H1 (cell line): ENCODE measurements around the gene USP3. TPM values are rescaled to one million over a fixed set of nuclear protein-coding genes. Genes with fewer than 3 reads are reported as not detected.

Experiments
- CTCF ChIA-PET: fragments of 300-600 bp; sonication (Branson Sonifier 250); formaldehyde crosslinking; loops from one replicate; lab custom pipeline; 2021; ENCODE audit not compliant: partially characterized antibody; lab: Charles Lee
- POLR2A ChIA-PET: fragments of 300-600 bp; sonication (Branson Sonifier 250); formaldehyde crosslinking; loops from one replicate; lab custom pipeline; 2021; ENCODE audit warnings: inconsistent platforms; ENCODE audit not compliant: partially characterized antibody; lab: Charles Lee
- DNase-seq, 2 experiments: peaks; one replicate each; pipeline versions ENCODE4 v3.0.0 to v3.0.0-alpha.2; 2010 to 2022; ENCODE audit warnings: low spot score in 2 of 2, low read depth in 1 of 2, mixed read lengths in 1 of 2
- FAIRE-seq: peaks from 2 replicates; lab custom pipeline; 2011; peaks lifted over from hg19 to GRCh38; lab: Jason Lieb, UNC
- H2AFZ ChIP-seq: 2 replicates; pipeline ENCODE4 v1.8.1; 2012; ENCODE audit warnings: low read length, inconsistent platforms
- H2AK5ac ChIP-seq: 2 replicates; pipeline ENCODE4 v1.6.1; 2013; ENCODE audit warnings: low read depth, low read length
- H2BK120ac ChIP-seq: replicated peaks from 2 replicates; pipeline ENCODE3; 2013; ENCODE audit warnings: low read depth, low read length, inconsistent platforms
- H2BK12ac ChIP-seq: 2 replicates; pipeline ENCODE4 v1.6.1; 2013; ENCODE audit warnings: low read depth, low read length
- H2BK15ac ChIP-seq: 2 replicates; pipeline ENCODE4 v1.6.1; 2013; ENCODE audit warnings: low read length
- H2BK20ac ChIP-seq: 2 replicates; pipeline ENCODE4 v1.6.1; 2013; ENCODE audit warnings: low read length
- H2BK5ac ChIP-seq: 2 replicates; pipeline ENCODE4 v1.6.1; 2013; ENCODE audit warnings: low read depth, low read length
- H3K14ac ChIP-seq: 2 replicates; pipeline ENCODE4 v1.6.1; 2013; ENCODE audit warnings: inconsistent platforms; ENCODE audit not compliant: insufficient read length
- H3K18ac ChIP-seq: 2 replicates; pipeline ENCODE4 v1.6.1; 2013; ENCODE audit warnings: low read length; ENCODE audit errors: extremely low read depth
- H3K23ac ChIP-seq: 2 replicates; pipeline ENCODE4 v1.6.1; 2013; ENCODE audit warnings: inconsistent platforms; ENCODE audit not compliant: insufficient read length
- H3K23me2 ChIP-seq: 2 replicates; pipeline ENCODE4 v1.6.1; 2013; ENCODE audit warnings: low read depth, low read length
- H3K27ac ChIP-seq: 2 replicates; pipeline ENCODE4 v1.6.1; 2011; ENCODE audit warnings: low read depth, low read length, inconsistent platforms
- H3K27me3 ChIP-seq, 4 experiments: replicated peaks in 1 of 4; 1 replicate in 1 of 4; 2 replicates in 3 of 4; pipeline versions ENCODE4 v1.6.1 to v1.8.1; 2011 to 2013; ENCODE audit warnings: low read length in 3 of 4, mild to moderate bottlenecking in 3 of 4, inconsistent platforms in 2 of 4, mixed read lengths in 2 of 4, moderate library complexity in 1 of 4; ENCODE audit not compliant: control insufficient read depth in 3 of 4, insufficient read depth in 3 of 4; ENCODE audit errors: extremely low read depth in 1 of 4
- H3K36me3 ChIP-seq, 4 experiments: 2 replicates each; pipeline versions ENCODE4 v1.6.1 to v1.8.1; 2011 to 2013; ENCODE audit warnings: mild to moderate bottlenecking in 4 of 4, low read length in 3 of 4, moderate library complexity in 2 of 4, control low read depth in 1 of 4, inconsistent platforms in 1 of 4; ENCODE audit not compliant: insufficient read depth in 4 of 4, control insufficient read depth in 2 of 4
- H3K4ac ChIP-seq: replicated peaks from 2 replicates; pipeline ENCODE3; 2013; ENCODE audit warnings: low read length, low read depth, mixed read lengths, inconsistent platforms; ENCODE audit not compliant: insufficient read length
- H3K4me1 ChIP-seq, 4 experiments: replicated peaks in 1 of 4; 1 replicate in 1 of 4; 2 replicates in 3 of 4; pipeline versions ENCODE4 v1.6.1 to v1.8.1; 2011 to 2013; ENCODE audit warnings: low read length in 3 of 4, inconsistent platforms in 2 of 4, mixed read lengths in 1 of 4; ENCODE audit not compliant: insufficient read depth in 4 of 4, control insufficient read depth in 3 of 4
- H3K4me2 ChIP-seq, 2 experiments: 2 replicates each; pipeline versions ENCODE4 v1.6.1 to v1.8.1; 2011 to 2013; ENCODE audit warnings: low read depth in 2 of 2, low read length in 2 of 2, control low read depth in 1 of 2, inconsistent platforms in 1 of 2, mild to moderate bottlenecking in 1 of 2; ENCODE audit not compliant: insufficient read depth in 1 of 2
- H3K4me3 ChIP-seq, 4 experiments: fragments of 200-600, 300-600 bp in 1 of 4; sonication (generic), shearing (Covaris generic), sonication (Bioruptor Twin) in 1 of 4; 2 replicates each; pipeline versions ENCODE4 v1.5.1 to v1.8.1; 2011 to 2016; ENCODE audit warnings: low read length in 4 of 4, low read depth in 3 of 4, control low read depth in 2 of 4, inconsistent platforms in 2 of 4, mild to moderate bottlenecking in 2 of 4, mixed read lengths in 1 of 4, moderate library complexity in 1 of 4; ENCODE audit not compliant: insufficient read depth in 2 of 4; ENCODE audit errors: extremely low read depth in 1 of 4
- H3K56ac ChIP-seq: replicated peaks from 2 replicates; pipeline ENCODE3; 2013; ENCODE audit warnings: low read depth, mild to moderate bottlenecking, mixed read lengths, low read length, inconsistent platforms; ENCODE audit not compliant: insufficient read length
- H3K79me1 ChIP-seq: 2 replicates; pipeline ENCODE4 v1.6.1; 2013; ENCODE audit warnings: low read depth, low read length, control low read depth
- H3K79me2 ChIP-seq, 2 experiments: 2 replicates each; pipeline versions ENCODE4 v1.6.1 to v1.8.1; 2012 to 2013; ENCODE audit warnings: low read length in 2 of 2, mild to moderate bottlenecking in 2 of 2, inconsistent platforms in 1 of 2; ENCODE audit not compliant: insufficient read depth in 2 of 2, control insufficient read depth in 1 of 2
- H3K9ac ChIP-seq, 4 experiments: replicated peaks in 1 of 4; 1 replicate in 1 of 4; 2 replicates in 3 of 4; pipeline versions ENCODE4 v1.6.1 to v1.8.1; 2011 to 2013; ENCODE audit warnings: low read depth in 3 of 4, low read length in 3 of 4, control low read depth in 2 of 4, mild to moderate bottlenecking in 2 of 4, moderate library complexity in 2 of 4, inconsistent platforms in 1 of 4; ENCODE audit errors: extremely low read depth in 1 of 4
- H3K9me3 ChIP-seq, 2 experiments: 2 replicates each; pipeline versions ENCODE4 v1.6.1 to v1.8.1; 2012 to 2013; ENCODE audit warnings: mild to moderate bottlenecking in 2 of 2, moderate library complexity in 2 of 2, control low read depth in 1 of 2, inconsistent platforms in 1 of 2, low read depth in 1 of 2, low read length in 1 of 2, mixed read lengths in 1 of 2; ENCODE audit not compliant: insufficient read depth in 2 of 2
- H4K20me1 ChIP-seq, 2 experiments: replicated peaks in 1 of 2; 2 replicates each; pipeline versions ENCODE3 to v1.8.1; 2011 to 2013; ENCODE audit warnings: inconsistent platforms in 2 of 2, low read length in 2 of 2, mild to moderate bottlenecking in 1 of 2; ENCODE audit not compliant: insufficient read depth in 2 of 2, control insufficient read depth in 1 of 2
- H4K5ac ChIP-seq: 2 replicates; pipeline ENCODE4 v1.6.1; 2013; ENCODE audit warnings: low read length, low read depth, mixed read lengths, inconsistent platforms; ENCODE audit not compliant: insufficient read length
- H4K8ac ChIP-seq: 2 replicates; pipeline ENCODE4 v1.8.0; 2013; ENCODE audit warnings: mild to moderate bottlenecking, moderate library complexity, low read length, inconsistent platforms; ENCODE audit not compliant: insufficient read depth; ENCODE audit errors: extremely low read depth
- H4K91ac ChIP-seq: replicated peaks from 2 replicates; pipeline ENCODE3; 2013; ENCODE audit warnings: low read length, mixed read lengths, inconsistent platforms; ENCODE audit not compliant: insufficient read length
- BACH1 ChIP-seq: IDR thresholded peaks from 2 replicates; pipeline ENCODE4 v1.6.1; 2012; ENCODE audit warnings: low read length, improper control_type of control experiment
- CEBPB ChIP-seq: IDR thresholded peaks from 2 replicates; pipeline ENCODE4 v1.6.1; 2012; ENCODE audit warnings: low read depth, low read length
- EP300 ChIP-seq, 2 experiments: IDR thresholded peaks; 1 replicate in 1 of 2; 2 replicates in 1 of 2; pipeline ENCODE4 v1.6.1; 2011 to 2012; ENCODE audit warnings: low read depth in 2 of 2, low read length in 2 of 2, mild to moderate bottlenecking in 2 of 2, borderline replicate concordance in 1 of 2, inconsistent platforms in 1 of 2, moderate library complexity in 1 of 2
- HDAC2 ChIP-seq, 2 experiments: fragments of 300-600 bp in 1 of 2; sonication (generic) in 1 of 2; IDR thresholded peaks; 2 replicates each; pipeline ENCODE4 v1.6.1; 2011 to 2012; ENCODE audit warnings: low read depth in 2 of 2, low read length in 2 of 2, mild to moderate bottlenecking in 2 of 2, moderate library complexity in 2 of 2, borderline replicate concordance in 1 of 2, inconsistent platforms in 1 of 2
- MAX ChIP-seq: IDR thresholded peaks from 2 replicates; pipeline ENCODE4 v1.6.1; 2012; ENCODE audit warnings: inconsistent platforms
- RNF2 ChIP-seq: fragments of 200-900, 300-1000 bp; sonication (generic); IDR thresholded peaks from 2 replicates; pipeline ENCODE4 v1.7.1; 2016; ENCODE audit warnings: borderline replicate concordance, low read depth, mild to moderate bottlenecking, antibody characterized with exemption, low read length; ENCODE audit not compliant: poor library complexity, severe bottlenecking; ENCODE audit errors: missing control alignments
- RXRA ChIP-seq: IDR thresholded peaks from 2 replicates; pipeline ENCODE4 v1.6.1; 2011; ENCODE audit warnings: low read depth, mild to moderate bottlenecking, low read length, moderate library complexity; ENCODE audit not compliant: insufficient read depth
- SIN3A ChIP-seq, 2 experiments: IDR thresholded peaks in 1 of 2; conservative IDR thresholded peaks in 1 of 2; 2 replicates each; pipeline ENCODE4 v1.6.1; 2011 to 2012; ENCODE audit warnings: low read length in 2 of 2, improper control_type of control experiment in 1 of 2, low read depth in 1 of 2, mild to moderate bottlenecking in 1 of 2
- SIX5 ChIP-seq: IDR thresholded peaks from 2 replicates; pipeline ENCODE4 v1.6.1; 2011; ENCODE audit warnings: mild to moderate bottlenecking, low read depth, low read length
- SUZ12 ChIP-seq: fragments of 200-600 bp; sonication (generic); IDR thresholded peaks from 2 replicates; pipeline ENCODE4 v1.6.1; 2012; ENCODE audit warnings: mild to moderate bottlenecking, inconsistent platforms, low read length, moderate library complexity, mixed read lengths
- TAF1 ChIP-seq: IDR thresholded peaks from 2 replicates; pipeline ENCODE4 v1.6.1; 2011; ENCODE audit warnings: mild to moderate bottlenecking, low read depth, low read length
- TEAD4 ChIP-seq: IDR thresholded peaks from 2 replicates; pipeline ENCODE4 v1.6.1; 2012; ENCODE audit warnings: low read depth, low read length, inconsistent platforms, mixed read lengths
- WGBS, 2 experiments: shearing (Covaris generic) in 1 of 2; methylation state at CpG; one replicate each; pipeline versions ENCODE4 v1.1.6 to v1.1.7; 2013 to 2015; ENCODE audit warnings: low lambda C conversion rate in 2 of 2, mixed read lengths in 2 of 2, inconsistent platforms in 1 of 2, low coverage in 1 of 2, missing lambda C conversion rate in 1 of 2; ENCODE audit not compliant: insufficient replicate concordance in 2 of 2, insufficient coverage in 1 of 2, insufficient read length in 1 of 2; ENCODE audit errors: extremely low coverage in 1 of 2, missing lambda C conversion rate in 1 of 2; 5-methylcytosine and 5-hydroxymethylcytosine counted together
- polyA plus RNA-seq, 7 experiments: library from polyadenylated mRNA; depleted of rRNA in 3 of 7; stranded (reverse) in 5 of 7; unstranded in 2 of 7; fragments of >200 nt in 5 of 7; fragments of 200-250 nt in 2 of 7; gene quantifications; 1 replicate in 5 of 7; 2 replicates in 1 of 7; 4 replicates in 1 of 7; pipeline versions ENCODE4 v1.2.1 to v1.2.3, GENCODE V29; 2011 to 2013; ENCODE audit warnings: missing spikeins in 2 of 7, mixed read lengths in 2 of 7
- total RNA-seq: library from RNA; stranded (reverse); fragmentation: NEBNext Ultra II Directional; extraction: Animal tissue kit (Norgen Biotek cat#: 25700); gene quantifications from 2 replicates; pipeline ENCODE4 v1.2.1, GENCODE V29; 2021

USP3 gene
- total and polyA plus RNA-seq, 2 of the 8 experiments (the other 6 are each of a cell fraction or from before 2014, with no cell fraction given): 15.5 to 16.2 TPM

GRCh38 chr15:63514531-63514943, 10.1 kb downstream of the USP3 start:
- no peak overlapping the region for H2AFZ ChIP-seq
- H4K8ac ChIP-seq: no peak overlapping the region
- no peak overlapping the region for H3K18ac ChIP-seq
- no peaks in the 10 kb centered on the region for H3K23me2 ChIP-seq
- FAIRE-seq (no peak), DNase-seq (no peak)
- no peak overlapping the region for H3K14ac ChIP-seq
- H4K5ac ChIP-seq: no peak overlapping the region
- peak overlapping the region in 1 of 4 experiments; percentile 46; a peak in 1 of 8 replicates for H3K4me3 ChIP-seq
- H4K91ac ChIP-seq: no peak overlapping the region
- no peak overlapping the region for H2BK120ac ChIP-seq
- H2BK15ac ChIP-seq: no peak overlapping the region
- no peak overlapping the region for H3K56ac ChIP-seq
- H3K4me1 ChIP-seq: peaks cover 0 to 14% (median 4%) of the 10 kb centered on the region in 4 experiments; a peak in 3 of 7 replicates
- H3K4me2 ChIP-seq: peak overlapping the region in 1 of 2 experiments; percentile 52; a peak in 1 of 4 replicates
- no peak overlapping the region for H3K4ac ChIP-seq
- H3K9ac ChIP-seq: no peak overlapping the region
- H3K79me2 ChIP-seq: peaks cover 0 to 51% of the 10 kb centered on the region in 2 experiments; a peak in 2 of 4 replicates
- H3K27me3 ChIP-seq: peaks cover 0 to 2% (median 0%) of the 10 kb centered on the region in 4 experiments; a peak in 1 of 7 replicates
- H2BK5ac ChIP-seq: no peak overlapping the region
- ChIA-PET POLR2A (interaction anchor here (1.0 kb wide), 1 partner anchor 9 kb away, joined by 3 read pairs; no protein-coding TSS in a partner anchor), CTCF (interaction anchor here (0.7 to 2.0 kb wide), 4 partner anchors 27 to 108 kb away, joined by 3 to 7 read pairs (median 5); no protein-coding TSS in a partner anchor)
- H3K36me3 ChIP-seq: no peaks in the 10 kb centered on the region
- H4K20me1 ChIP-seq: peaks cover 2 to 10% of the 10 kb centered on the region in 2 experiments
- no peaks in the 10 kb centered on the region for H3K79me1 ChIP-seq
- H2BK20ac ChIP-seq: no peak overlapping the region
- no peak overlapping the region for H2BK12ac ChIP-seq
- H3K27ac ChIP-seq: no peak overlapping the region
- 71% methylated on average over 1 of the region's 1 CpG; no CpG with 5 or more reads in 1 of the 2 experiments for WGBS, 2 experiments
- no peak overlapping the region for H3K23ac ChIP-seq
- H2AK5ac ChIP-seq: no peak overlapping the region
- H3K9me3 ChIP-seq: no peaks in the 10 kb centered on the region
- TF ChIP-seq TAF1 (no peak), RNF2 (no peak), EP300 (IDR thresholded peaks at IDR 0.05; ENCODE audit: borderline replicate concordance in 1 of 2, low read depth in 2 of 2, low read length in 2 of 2) (no peak), CEBPB (no peak), BACH1 (no peak), SIN3A (conservative IDR thresholded peaks at IDR 0.05 in 1 of 2, IDR thresholded peaks at IDR 0.05 in 1 of 2; ENCODE audit: low read depth in 1 of 2, low read length in 2 of 2) (no peak), RXRA (no peak), TEAD4 (no peak), HDAC2 (IDR thresholded peaks at IDR 0.05; ENCODE audit: borderline replicate concordance in 1 of 2, low read depth in 2 of 2, low read length in 2 of 2) (no peak), SUZ12 (no peak), MAX (no peak), SIX5 (no peak)
